Keratinocyte (primary cell): Measurements from ENCODE around the gene CPA3.

Experiments
- CTCF ChIP-seq, 3 experiments: IDR thresholded peaks in 1 of 3; conservative IDR thresholded peaks in 1 of 3; optimal IDR thresholded peaks in 1 of 3; 2 replicates in 2 of 3; 3 replicates in 1 of 3; pipeline versions ENCODE3 to v1.5.1; 2011; ENCODE audit warnings: low read length in 3 of 3, mild to moderate bottlenecking in 3 of 3, moderate library complexity in 2 of 3, control low read depth in 1 of 3, inconsistent platforms in 1 of 3; ENCODE audit not compliant: insufficient read depth in 2 of 3; ENCODE audit errors: extremely low read depth in 1 of 3
- EZH2 ChIP-seq: IDR thresholded peaks from one replicate; pipeline ENCODE4 v1.6.1; 2012; ENCODE audit warnings: inconsistent platforms, mild to moderate bottlenecking, low read length, moderate library complexity

GRCh38 chr3:148820361-148821245, 44.5 kb upstream of the CPA3 start:
- TF ChIP-seq CTCF (optimal IDR thresholded peaks at IDR 0.05 in 1 of 3, IDR thresholded peaks at IDR 0.05 in 1 of 3, conservative IDR thresholded peaks at IDR 0.05 in 1 of 3; ENCODE audit: extremely low read depth in 1 of 3, insufficient read depth in 2 of 3, low read length in 3 of 3) (no peak), EZH2 (no peak)
